Fibroblast of the aortic adventitia (primary cell): ENCODE results near the gene JAKMIP2. TPM values are rescaled to one million over a fixed set of nuclear protein-coding genes. Genes with fewer than 3 reads are reported as not detected.
"Not testable (repeated sequence)": the region's sequence is repeated elsewhere in the genome, so short reads cannot be mapped to it uniquely, and the experiment has no call there.

Experiments
- DNase-seq: peaks from one replicate; pipeline ENCODE4 v3.0.0-alpha.2; 2010; ENCODE audit warnings: low read depth
- H3K4me3 ChIP-seq: 2 replicates; pipeline ENCODE4 v1.5.1; 2011; ENCODE audit warnings: low read depth, mild to moderate bottlenecking, control low read depth, low read length, moderate library complexity
- CTCF ChIP-seq: IDR thresholded peaks from 2 replicates; pipeline ENCODE4 v1.5.1; 2011; ENCODE audit warnings: mild to moderate bottlenecking, low read length, control low read depth, inconsistent platforms; ENCODE audit not compliant: insufficient read depth
- total RNA-seq: library from RNA; depleted of rRNA; stranded (reverse); fragments of >200 nt; gene quantifications from 2 replicates; pipeline ENCODE4 v1.2.3, GENCODE V29; 2012; ENCODE audit warnings: low replicate concordance

Gene JAKMIP2
- total RNA-seq, 1 donor = 1.4 TPM

DNA sequence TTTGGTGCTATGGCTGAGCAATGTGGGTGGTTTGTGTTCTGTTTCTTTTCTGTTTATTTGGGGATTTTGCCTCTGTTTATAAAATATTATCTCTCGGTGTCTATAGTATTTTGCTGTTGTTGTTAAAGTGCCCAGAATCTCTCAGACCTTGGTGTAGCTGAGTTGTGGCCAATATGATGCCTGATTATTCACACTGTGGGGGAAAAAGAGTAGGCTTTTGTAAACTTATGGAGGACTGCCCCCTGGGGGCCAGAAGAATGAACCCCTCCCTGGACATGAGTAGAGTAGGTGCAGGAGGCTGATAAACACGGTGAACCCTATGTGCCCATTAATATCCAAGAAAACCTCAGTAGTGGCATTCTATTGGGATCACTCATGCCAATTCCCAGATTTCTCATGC lies 223.7 kb downstream of the JAKMIP2 start:
- peak; percentile 83 for TF ChIP-seq CTCF
- H3K4me3 ChIP-seq = no peak overlapping the region
- DNase-seq = peak; percentile 91

- peak; percentile 89 for DNase-seq
- TF ChIP-seq CTCF = no peak
- H3K4me3 ChIP-seq = no peak overlapping the region
Measured at GRCh38 chr5:147557876-147558745, 224.4 kb downstream of the JAKMIP2 start.

DNA sequence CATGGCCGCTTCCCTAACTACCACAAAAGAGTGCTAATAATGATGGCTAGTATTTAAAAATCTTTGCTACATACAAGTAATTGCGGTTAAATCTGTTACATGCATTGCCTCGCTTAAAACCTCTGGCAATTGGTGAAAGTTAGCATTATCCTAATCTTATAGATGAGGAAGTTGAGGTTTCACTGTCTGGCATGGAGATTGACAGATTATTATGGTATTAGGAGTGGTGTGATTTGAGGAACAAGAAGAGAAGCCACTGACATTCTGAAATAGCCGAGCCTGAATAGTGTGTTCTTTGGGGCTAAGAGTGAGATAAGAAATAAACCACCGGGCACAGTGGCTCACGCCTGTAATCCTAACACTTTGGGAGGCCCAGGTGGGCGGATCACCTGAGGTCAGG lies 227.4 kb downstream of the JAKMIP2 start:
- no peak for TF ChIP-seq CTCF
- H3K4me3 ChIP-seq = no peak overlapping the region
- no peak for DNase-seq

- DNase-seq = peak; percentile 91
- no peak for TF ChIP-seq CTCF
- peak overlapping the region; percentile 31 for H3K4me3 ChIP-seq
Measured at GRCh38 chr5:147554261-147554817, 228.2 kb downstream of the JAKMIP2 start.

DNA sequence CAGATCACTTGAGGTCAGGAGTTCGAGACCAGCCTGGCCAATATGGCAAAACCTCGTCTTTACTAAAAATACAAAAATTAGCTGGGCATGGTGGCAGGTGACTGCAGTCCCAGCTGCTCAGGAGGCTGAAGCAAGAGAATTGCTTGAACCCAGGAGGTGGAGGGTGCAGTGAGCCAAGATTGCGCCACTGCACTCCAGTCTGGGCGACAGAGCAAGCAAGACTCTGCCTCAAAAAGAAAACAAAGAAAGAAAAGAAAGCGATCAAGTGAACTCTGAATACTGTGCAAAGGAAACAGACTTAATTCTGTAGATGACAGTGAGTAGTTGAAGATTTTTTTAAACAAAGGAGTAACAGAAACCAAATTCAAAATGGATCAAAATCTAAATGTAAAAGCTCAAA lies 228.7 kb downstream of the JAKMIP2 start:
- peak overlapping the region; percentile 31 for H3K4me3 ChIP-seq
- DNase-seq = not testable (repeated sequence)

DNA sequence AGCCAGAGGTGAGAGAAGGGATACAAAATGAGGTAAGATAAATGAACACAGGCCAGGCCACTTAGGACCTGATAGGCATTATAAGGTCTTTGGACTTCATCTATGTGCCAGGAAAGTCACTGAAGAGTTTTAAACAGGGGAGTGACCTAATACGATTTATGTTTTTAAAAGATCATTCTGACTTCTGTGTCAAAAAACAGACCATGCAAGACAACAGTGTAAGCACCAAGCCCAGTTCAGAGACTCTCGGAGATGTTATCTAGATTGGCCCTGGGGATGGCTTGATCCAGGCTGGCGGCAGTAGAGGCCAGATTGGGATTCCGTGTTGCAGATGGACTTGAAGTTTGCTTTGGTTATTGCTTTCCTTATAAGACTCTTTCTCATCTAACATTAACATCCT lies 229.6 kb downstream of the JAKMIP2 start:
- no peak overlapping the region for H3K4me3 ChIP-seq
- DNase-seq = no peak
- no peak for TF ChIP-seq CTCF

- no peak overlapping the region for H3K4me3 ChIP-seq
- DNase-seq = no peak
- no peak for TF ChIP-seq CTCF
Measured at GRCh38 chr5:147551677-147552076, 230.9 kb downstream of the JAKMIP2 start.
